ENCODE data around the gene COIL.
"Not testable (repeated sequence)": the region's sequence is repeated elsewhere in the genome, so short reads cannot be mapped to it uniquely, and the experiment has no call there.

Gene COIL, protein sequence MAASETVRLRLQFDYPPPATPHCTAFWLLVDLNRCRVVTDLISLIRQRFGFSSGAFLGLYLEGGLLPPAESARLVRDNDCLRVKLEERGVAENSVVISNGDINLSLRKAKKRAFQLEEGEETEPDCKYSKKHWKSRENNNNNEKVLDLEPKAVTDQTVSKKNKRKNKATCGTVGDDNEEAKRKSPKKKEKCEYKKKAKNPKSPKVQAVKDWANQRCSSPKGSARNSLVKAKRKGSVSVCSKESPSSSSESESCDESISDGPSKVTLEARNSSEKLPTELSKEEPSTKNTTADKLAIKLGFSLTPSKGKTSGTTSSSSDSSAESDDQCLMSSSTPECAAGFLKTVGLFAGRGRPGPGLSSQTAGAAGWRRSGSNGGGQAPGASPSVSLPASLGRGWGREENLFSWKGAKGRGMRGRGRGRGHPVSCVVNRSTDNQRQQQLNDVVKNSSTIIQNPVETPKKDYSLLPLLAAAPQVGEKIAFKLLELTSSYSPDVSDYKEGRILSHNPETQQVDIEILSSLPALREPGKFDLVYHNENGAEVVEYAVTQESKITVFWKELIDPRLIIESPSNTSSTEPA

DNA sequence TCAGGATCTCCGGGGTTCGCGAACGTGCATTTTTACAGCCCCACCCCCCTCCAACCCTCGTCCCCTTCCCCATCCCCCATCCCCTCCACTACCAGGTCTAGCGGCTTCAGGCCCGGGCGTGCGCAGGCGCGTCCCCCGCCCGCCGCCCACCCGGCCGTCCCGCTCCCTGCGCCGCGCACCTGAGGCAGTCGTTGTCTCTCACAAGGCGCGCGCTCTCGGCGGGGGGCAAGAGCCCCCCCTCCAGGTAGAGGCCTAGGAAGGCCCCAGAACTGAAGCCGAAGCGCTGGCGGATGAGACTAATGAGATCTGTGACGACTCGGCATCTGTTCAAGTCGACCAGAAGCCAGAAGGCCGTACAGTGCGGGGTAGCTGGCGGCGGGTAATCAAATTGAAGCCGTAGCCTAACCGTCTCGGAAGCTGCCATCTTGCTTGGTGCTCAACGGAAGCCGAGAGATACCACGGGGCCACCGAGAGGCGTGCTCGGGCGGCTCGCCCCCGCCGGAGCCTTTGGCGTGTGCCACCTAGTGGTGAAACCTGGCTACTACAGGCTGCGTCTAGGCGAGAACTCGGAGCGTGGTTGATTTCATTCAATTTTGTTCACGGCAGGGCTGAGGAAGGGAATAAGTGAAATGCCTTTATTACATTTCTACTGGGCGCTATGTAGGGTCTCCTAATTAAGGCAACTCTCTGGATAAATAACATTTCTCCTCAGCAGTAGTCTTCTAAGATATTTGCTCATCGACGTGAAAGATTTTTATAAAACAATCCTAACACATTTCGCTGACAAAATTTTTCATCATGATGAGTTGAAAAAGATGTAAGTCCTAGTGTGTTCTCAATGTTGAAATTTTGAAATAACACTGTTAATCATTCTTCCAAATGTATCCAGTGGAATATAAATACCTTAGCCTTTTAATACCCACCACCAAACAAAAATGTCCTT lies at the start of gene COIL:
Gene COIL (minus strand): TSS at position 455 of the 943 bp plus-strand sequence. CDS start 31 bp downstream, at position 424.
- DNase-seq: peak; percentile 96

DNA sequence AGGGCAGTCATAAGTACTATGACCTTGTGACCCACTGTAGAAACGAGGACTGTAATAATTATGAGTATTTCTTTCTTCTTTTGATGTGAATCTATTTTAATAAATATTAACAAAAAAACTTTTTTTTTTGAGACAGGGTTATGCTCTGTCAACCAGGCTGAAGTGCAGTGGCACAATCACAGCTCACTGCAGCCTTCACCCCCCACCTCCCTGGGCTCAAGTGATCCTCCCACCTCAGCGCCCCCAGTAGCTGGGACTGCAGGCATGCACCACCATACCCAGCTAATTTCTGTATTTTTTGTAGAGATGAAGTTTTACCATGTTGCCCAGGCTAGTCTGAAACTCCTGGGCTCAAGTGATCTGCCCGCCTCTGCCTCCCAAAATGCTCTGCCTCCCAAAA lies 49.6 kb upstream of the COIL start:
- DNase-seq: no peak

DNA sequence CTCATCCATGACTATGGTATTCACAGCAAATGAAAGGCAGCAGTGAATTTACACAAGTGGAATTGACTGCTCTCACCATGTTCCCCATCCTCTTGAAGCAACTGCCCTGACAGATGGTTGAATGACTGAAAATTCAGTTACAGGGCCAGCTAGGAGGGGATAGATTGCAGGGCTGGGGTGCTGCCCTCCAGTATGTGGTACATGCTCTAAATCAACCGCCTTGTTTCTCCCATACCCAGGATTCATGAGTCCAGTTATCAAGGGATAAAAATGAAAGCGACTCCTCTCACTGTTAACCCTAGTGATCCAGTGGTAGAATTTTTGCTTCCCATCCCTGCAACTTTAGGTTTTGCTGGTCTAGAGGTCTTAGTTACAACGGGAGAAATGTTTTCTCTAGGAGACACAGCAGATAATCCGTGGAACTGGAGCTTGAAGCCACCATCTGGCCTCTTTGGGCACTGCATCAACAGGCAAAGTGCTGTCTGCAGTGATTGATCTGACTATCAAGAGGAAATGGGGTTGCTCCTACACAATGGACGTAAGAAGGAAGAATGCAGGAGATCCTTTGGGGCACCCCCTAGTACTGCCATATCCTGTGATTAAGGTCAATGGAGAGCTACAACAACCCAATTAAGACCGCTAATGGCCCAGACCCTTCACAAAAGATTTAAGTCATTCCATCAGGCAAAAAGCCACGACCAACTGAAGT lies 49.0 kb upstream of the COIL start:
- DNase-seq: peak; percentile 27

DNA sequence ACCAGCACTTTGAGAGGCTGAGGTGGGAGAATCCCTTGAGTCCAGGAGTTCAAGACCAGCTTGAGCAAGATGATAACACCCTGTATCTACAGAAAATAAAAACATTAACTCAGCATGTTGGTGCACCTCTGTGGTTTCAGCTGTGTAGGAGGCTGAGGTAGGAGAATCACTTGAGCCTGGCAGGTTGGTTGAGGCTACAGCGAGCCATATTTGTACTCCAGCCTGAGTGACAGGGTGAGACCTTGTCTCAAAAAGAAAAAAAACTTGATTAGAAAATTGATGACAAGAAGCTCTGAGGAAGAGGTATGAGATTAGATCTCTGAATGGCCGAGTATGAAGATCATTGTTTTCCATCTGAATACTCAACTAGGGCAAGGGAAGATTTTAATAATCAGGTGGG lies 48.1 kb upstream of the COIL start:
- no peak for DNase-seq

DNA sequence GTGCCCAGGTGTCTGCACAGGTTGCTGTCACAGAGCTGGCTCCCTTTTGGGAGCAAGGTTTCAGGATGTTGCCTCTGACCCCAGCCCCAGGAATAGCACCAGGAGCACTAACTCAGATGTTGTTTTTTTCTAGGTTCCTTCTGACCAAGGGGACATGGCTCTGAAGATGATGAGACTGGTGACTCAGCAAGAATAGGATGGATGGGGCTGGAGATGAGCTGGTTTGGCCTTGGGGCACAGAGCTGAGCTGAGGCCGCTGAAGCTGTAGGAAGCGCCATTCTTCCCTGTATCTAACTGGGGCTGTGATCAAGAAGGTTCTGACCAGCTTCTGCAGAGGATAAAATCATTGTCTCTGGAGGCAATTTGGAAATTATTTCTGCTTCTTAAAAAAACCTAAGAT lies 45.2 kb upstream of the COIL start:
- DNase-seq: no peak

DNA sequence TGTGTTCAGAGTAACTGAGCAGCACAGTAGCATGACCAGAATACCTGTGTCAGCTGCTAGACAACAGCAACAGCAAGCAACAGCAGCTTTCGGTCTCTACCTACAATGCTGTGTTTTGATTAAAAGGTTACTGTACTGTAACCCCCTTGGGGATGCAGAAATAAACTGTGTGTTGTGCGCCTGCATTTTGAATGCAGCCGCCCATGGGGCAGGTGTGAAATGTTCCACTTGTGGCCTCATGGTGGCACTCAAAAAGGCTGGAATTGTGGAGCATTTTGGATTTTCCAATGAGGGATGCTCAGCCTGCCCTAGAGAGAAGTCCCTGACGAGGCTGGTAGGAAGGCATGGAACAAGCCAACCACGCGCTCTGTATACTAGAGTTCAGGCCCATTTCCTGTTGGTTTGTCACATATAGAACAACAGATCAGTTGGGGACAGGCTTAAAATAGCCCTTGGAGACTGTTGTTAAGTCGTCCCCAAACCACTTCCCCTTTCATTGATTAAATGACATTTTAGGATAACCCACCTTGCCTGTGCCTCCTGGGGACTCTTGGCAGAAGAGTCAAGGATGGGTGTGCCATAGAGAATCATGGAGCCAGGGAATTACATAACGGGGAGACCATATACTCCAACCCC lies 44.2 kb upstream of the COIL start:
- no peak for DNase-seq

DNA sequence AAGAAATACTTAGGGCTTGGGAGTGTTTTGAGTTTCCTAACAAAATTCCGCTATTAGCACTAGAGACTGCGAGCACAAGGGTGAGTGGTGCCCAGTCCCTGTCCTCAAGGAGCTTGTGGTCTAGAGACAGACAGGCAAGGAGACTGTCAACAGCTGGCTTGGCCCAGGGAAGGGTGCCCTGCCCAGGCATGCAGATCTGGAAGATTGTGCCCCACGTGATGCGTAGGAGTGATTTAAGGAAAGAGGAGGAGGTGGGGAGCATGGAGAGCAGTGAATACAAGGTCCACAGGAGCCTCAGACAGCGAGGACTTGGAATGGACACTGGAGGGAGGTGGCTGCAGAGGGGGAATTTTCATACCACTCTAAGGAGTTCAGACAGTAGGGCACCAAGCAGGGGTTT lies 42.1 kb upstream of the COIL start:
- DNase-seq: no peak

DNA sequence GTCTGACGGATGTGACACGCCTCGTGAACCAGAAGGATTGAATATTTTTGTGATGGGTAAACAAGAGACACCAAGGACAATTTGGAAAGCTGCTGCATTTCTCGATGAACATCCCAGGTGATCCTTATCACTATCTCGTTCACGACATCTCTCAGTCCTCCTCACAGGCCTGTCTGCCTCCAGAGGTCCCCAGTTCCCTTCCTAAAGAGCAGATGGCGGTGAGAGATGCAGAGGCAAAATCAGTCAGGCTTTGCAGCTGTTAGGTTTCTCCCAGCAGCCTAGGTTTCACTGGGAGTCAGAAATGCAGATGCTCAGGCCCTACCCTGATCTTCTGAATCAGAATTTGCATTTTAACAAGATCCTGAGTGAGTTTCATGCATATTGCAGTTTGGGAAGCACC lies 40.7 kb upstream of the COIL start:
- no peak for DNase-seq

DNA sequence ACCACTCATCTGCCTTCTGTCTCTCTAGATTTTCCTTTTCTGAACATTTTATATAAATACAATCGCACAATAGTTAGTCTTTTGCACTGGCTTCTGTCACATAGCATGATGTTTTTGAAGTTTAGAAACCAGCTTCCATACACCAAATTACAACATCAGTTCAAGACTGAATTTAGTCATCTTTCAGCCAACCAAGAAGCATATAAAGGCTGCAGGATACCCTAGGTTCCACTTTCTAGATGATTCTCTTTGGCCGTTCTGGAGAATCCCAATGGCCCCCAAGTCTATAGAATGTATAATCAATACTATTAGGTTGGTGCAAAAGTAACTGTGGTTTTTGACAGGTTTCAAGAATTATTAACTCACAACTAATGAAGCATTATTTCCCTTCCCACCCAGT lies 36.5 kb upstream of the COIL start:
- no peak for DNase-seq

DNA sequence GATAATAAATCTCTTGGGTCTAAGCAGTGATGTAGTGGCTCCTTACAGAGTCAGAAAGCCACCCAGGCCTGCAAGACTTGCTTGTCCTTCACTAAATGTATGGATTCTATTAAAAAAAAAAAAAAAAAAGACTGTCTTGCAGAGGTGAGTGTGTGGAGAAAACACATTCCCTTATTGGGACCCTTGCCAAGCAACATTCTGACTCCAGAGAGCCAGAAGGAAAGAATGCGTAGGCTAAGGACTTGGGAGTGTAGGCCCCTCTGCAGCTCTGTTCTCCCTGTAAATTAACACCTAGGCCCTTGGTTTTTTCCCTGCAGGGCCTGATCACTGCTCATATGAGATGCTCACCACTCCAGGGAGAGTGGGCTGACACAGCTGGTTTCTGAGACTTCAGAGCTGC lies 34.9 kb upstream of the COIL start:
- DNase-seq: no peak

DNA sequence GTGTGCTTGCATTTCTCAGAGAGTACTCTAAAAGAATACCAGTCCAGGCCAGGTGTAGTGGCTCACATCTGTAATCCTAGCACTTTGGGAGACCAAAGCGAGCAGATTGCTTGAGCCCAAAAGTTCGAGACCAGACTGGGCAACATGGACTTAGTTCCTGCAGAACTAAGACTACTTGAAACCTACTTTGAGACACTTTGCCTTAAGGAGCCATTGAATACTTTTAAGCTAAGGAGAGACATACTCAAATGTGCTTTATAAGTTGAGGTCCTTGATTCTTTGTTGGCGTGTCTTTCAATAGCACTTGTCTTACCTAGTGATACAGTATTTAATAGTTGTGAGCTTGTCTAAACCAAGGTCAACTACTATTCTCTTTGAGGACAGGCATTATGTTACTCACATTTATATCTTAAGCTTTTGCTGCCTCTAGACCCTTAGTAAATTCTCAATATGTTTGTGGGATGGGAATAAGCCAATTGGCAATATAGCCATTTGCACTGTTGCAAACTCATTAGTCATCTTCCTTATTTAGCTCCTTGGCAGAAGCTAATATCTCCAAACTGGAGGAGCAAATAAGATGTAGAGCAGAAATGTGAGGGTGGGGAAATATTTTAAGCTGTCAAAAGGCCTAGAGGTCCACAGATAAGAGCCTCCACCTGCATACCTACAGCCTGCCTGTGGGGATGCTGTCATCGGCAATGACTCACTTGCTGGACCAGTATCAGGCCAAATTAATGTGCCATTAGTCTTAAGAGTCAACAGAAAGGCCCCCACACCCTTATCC lies 33.4 kb upstream of the COIL start:
- no peak for DNase-seq

DNA sequence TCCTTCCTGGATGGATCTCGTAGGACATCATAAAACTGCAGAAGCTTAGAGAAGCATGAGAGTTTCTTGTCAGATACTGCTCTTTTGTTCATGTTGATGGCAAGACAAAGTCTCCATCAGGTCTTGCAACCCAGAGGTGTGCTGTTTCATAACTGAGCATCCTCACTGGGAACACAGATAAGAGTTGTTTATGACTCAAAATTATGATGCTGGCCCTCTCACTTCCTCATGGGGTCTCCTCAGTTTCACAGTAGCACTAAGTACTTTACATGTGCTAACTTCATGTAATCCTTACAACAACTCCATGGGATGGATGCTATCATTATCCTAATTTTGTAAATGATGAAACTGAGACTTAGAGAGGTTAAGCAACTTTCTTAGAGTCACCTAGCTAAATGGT lies 31.5 kb upstream of the COIL start:
- DNase-seq: no peak

DNA sequence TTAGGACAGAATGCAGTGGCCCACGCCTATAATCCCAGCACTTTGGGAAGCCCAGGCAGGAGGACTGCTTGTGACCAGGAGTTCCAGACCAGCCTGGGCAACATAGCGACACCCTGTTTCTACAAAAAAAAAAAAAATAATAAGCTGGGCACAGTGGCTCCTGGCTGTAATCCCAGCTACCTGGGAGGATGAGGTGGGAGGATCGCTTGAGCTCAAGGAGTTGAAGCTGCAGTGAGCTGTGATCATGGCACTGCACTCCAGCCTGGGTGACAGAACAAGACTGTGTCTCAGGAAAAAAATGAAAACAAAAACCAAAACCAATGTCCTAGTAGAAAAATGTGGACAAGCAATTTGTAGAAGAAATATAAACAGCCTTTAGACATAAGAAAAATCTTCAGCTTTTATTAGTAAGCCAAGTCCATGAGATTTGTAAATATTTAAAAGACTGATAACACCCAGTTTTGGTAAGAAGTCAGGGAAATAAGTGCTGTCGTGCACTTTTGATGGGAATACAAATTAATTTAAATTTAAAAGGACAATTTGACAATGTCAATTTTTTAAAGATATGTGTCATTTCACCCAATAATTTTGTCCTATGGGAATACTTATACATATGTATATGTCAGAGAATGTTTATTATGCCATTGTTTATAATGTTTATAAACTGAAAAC lies 28.2 kb upstream of the COIL start:
- DNase-seq: no peak

DNA sequence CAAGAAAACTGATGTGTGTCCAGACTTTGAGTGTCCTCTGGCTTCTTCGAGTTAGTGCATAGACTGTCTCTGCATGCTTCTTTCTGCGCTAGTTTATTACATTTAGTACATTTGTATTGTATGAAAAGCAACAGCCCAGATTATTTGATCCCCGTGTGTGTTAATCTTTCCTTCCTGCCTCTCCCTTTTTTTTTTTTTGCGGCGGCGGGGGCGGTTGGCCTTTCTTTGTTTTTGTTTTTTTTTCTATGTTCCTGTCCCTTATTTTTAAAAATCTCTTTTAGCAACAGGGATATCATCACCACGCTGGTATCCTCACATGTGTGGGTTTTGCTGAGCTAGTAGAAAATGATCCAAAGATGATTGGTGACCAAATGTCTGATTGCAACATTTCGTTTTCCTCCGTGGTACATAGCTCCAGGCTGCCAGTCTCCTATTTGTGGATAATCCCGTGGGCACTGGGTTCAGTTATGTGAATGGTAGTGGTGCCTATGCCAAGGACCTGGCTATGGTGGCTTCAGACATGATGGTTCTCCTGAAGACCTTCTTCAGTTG lies 26.5 kb upstream of the COIL start:
- no peak for DNase-seq

DNA sequence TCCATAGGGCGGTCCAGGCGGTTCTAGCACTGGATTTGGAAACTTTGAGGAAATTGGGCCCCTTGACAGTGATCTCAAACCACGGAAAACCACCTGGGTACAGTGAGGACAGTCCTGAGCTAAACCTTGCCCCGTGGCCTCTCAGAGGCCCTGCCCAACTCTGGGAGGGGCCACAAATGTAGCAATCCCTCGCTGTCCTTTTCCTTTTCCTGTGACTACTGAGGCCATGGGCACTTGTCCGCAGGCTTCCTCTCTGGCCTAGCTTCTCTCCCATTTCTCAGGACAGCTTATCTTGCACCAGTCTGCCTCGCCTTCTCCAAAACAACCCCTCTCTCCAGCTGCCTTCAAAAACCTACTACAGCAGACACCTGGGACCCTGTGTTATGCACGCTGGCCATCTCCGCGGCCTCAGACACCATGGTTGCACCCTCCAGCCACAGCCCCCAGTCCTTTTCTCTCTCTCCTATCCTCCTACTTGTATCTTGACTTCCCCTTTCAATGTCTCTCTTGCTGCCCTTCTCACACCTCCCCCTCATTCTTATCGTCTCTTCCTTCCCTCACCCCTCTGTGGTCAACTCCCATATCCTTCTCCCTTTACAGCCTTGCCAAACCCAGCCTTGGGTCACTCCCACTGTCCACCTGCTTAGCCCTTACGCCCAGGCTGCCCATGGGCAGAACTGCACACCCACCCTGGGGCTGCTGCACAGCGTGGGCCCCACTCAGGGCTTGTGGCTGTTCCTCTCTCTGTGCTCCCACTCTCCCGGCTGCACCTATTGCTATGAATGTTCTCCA lies 24.7 kb upstream of the COIL start:
- DNase-seq: no peak

DNA sequence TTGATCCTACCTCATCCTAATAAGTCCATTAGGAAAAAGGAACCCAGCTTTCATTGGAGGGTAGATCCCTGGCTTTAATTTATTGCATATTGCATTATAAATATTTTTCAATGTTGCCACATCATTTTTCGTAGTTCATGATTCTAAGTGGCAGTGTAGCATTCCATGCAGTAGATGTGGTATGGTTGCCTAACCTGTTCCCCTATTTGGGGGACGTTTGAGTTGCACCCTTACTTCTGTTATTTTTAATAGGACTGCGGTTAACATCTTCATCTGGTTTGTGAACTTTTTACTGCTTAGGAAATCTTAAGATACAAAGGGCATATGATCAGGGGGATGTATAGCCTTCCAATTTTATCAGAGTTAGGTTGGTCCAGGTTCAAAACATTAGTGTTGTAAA lies 22.5 kb upstream of the COIL start:
- DNase-seq: no peak

DNA sequence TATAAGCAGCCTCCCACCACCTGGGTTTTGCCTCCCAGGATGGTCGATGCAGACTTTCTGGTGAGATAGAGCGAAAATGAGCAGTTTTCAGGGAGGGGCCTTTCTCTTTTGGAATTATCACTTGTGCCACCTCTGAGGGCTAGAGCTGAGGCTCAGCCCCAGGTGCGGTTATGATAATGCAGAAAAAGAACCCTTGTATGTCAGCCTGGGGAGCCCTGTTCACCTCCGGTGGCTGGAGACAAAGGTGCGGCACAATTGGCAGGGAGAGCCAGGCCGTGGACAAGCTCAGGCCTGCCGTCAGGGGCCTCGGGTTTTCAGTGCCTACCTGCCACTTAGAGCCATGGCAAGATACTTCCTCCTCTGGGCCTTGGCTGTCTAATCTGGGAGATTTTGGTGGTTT lies 21.5 kb upstream of the COIL start:
- DNase-seq: no peak

DNA sequence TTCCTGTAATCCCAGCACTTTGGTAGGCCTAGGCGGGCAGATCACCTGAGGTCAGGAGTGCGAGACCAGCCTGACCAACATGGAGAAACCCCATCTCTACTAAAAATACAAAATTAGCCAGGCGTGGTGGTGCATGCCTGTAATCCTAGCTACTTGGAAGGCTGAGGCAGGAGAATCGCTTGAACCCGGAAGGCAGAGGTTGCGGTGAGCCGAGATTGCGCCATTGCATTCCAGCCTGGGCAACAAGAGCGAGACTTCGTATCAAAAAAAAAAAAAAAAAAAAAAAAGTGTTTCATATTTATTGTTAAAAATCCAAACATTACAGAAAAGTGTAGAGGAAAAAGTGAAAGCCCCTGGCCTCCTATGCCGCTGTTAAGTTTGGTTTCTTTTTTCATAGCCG lies 19.7 kb upstream of the COIL start:
- DNase-seq: not testable (repeated sequence)

DNA sequence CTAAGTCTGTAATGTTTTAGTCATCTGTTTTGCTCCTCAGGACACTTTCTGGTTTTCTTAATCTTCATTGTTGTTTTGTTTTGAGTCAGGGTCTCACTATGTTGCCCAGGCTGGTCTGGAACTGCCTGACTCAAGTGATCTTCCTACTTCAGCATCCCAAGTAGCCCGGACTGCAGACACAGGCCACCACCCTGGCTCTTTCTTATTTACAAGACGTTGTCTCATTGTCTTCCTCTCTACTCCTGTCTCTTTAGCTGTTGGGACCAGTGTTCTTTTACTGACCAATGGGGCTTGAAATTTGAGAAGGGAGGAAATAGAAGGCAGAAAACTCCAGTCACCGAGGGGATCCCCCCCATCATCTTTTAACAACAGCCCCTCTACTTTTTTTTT lies 18.2 kb upstream of the COIL start:
- no peak for DNase-seq

Measured in activated T-cell treated with anti-CD3 and anti-CD28 coated beads for 4 hours (primary cell).